H1 (cell line): ENCODE data around the gene SPI1. TPM values are rescaled to one million over a fixed set of nuclear protein-coding genes. Genes with fewer than 3 reads are reported as not detected.

Source experiments
- CTCF ChIA-PET: fragments of 300-600 bp; sonication (Branson Sonifier 250); formaldehyde crosslinking; loops from one replicate; lab custom pipeline; 2021; ENCODE audit not compliant: partially characterized antibody; lab: Charles Lee
- POLR2A ChIA-PET: fragments of 300-600 bp; sonication (Branson Sonifier 250); formaldehyde crosslinking; loops from one replicate; lab custom pipeline; 2021; ENCODE audit warnings: inconsistent platforms; ENCODE audit not compliant: partially characterized antibody; lab: Charles Lee
- DNase-seq, 2 experiments: peaks; one replicate each; pipeline versions ENCODE4 v3.0.0 to v3.0.0-alpha.2; 2010 to 2022; ENCODE audit warnings: low spot score in 2 of 2, low read depth in 1 of 2, mixed read lengths in 1 of 2
- FAIRE-seq: peaks from 2 replicates; lab custom pipeline; 2011; peaks lifted over from hg19 to GRCh38; lab: Jason Lieb, UNC
- H2AFZ ChIP-seq: 2 replicates; pipeline ENCODE4 v1.8.1; 2012; ENCODE audit warnings: low read length, inconsistent platforms
- H2AK5ac ChIP-seq: 2 replicates; pipeline ENCODE4 v1.6.1; 2013; ENCODE audit warnings: low read depth, low read length
- H2BK120ac ChIP-seq: replicated peaks from 2 replicates; pipeline ENCODE3; 2013; ENCODE audit warnings: low read depth, low read length, inconsistent platforms
- H2BK12ac ChIP-seq: 2 replicates; pipeline ENCODE4 v1.6.1; 2013; ENCODE audit warnings: low read depth, low read length
- H2BK15ac ChIP-seq: 2 replicates; pipeline ENCODE4 v1.6.1; 2013; ENCODE audit warnings: low read length
- H2BK20ac ChIP-seq: 2 replicates; pipeline ENCODE4 v1.6.1; 2013; ENCODE audit warnings: low read length
- H2BK5ac ChIP-seq: 2 replicates; pipeline ENCODE4 v1.6.1; 2013; ENCODE audit warnings: low read depth, low read length
- H3K14ac ChIP-seq: 2 replicates; pipeline ENCODE4 v1.6.1; 2013; ENCODE audit warnings: inconsistent platforms; ENCODE audit not compliant: insufficient read length
- H3K18ac ChIP-seq: 2 replicates; pipeline ENCODE4 v1.6.1; 2013; ENCODE audit warnings: low read length; ENCODE audit errors: extremely low read depth
- H3K23ac ChIP-seq: 2 replicates; pipeline ENCODE4 v1.6.1; 2013; ENCODE audit warnings: inconsistent platforms; ENCODE audit not compliant: insufficient read length
- H3K23me2 ChIP-seq: 2 replicates; pipeline ENCODE4 v1.6.1; 2013; ENCODE audit warnings: low read depth, low read length
- H3K27ac ChIP-seq: 2 replicates; pipeline ENCODE4 v1.6.1; 2011; ENCODE audit warnings: low read depth, low read length, inconsistent platforms
- H3K27me3 ChIP-seq, 4 experiments: replicated peaks in 1 of 4; 1 replicate in 1 of 4; 2 replicates in 3 of 4; pipeline versions ENCODE4 v1.6.1 to v1.8.1; 2011 to 2013; ENCODE audit warnings: low read length in 3 of 4, mild to moderate bottlenecking in 3 of 4, inconsistent platforms in 2 of 4, mixed read lengths in 2 of 4, moderate library complexity in 1 of 4; ENCODE audit not compliant: control insufficient read depth in 3 of 4, insufficient read depth in 3 of 4; ENCODE audit errors: extremely low read depth in 1 of 4
- H3K36me3 ChIP-seq, 4 experiments: 2 replicates each; pipeline versions ENCODE4 v1.6.1 to v1.8.1; 2011 to 2013; ENCODE audit warnings: mild to moderate bottlenecking in 4 of 4, low read length in 3 of 4, moderate library complexity in 2 of 4, control low read depth in 1 of 4, inconsistent platforms in 1 of 4; ENCODE audit not compliant: insufficient read depth in 4 of 4, control insufficient read depth in 2 of 4
- H3K4ac ChIP-seq: replicated peaks from 2 replicates; pipeline ENCODE3; 2013; ENCODE audit warnings: low read length, low read depth, mixed read lengths, inconsistent platforms; ENCODE audit not compliant: insufficient read length
- H3K4me1 ChIP-seq, 4 experiments: replicated peaks in 1 of 4; 1 replicate in 1 of 4; 2 replicates in 3 of 4; pipeline versions ENCODE4 v1.6.1 to v1.8.1; 2011 to 2013; ENCODE audit warnings: low read length in 3 of 4, inconsistent platforms in 2 of 4, mixed read lengths in 1 of 4; ENCODE audit not compliant: insufficient read depth in 4 of 4, control insufficient read depth in 3 of 4
- H3K4me2 ChIP-seq, 2 experiments: 2 replicates each; pipeline versions ENCODE4 v1.6.1 to v1.8.1; 2011 to 2013; ENCODE audit warnings: low read depth in 2 of 2, low read length in 2 of 2, control low read depth in 1 of 2, inconsistent platforms in 1 of 2, mild to moderate bottlenecking in 1 of 2; ENCODE audit not compliant: insufficient read depth in 1 of 2
- H3K4me3 ChIP-seq, 4 experiments: fragments of 200-600, 300-600 bp in 1 of 4; sonication (generic), shearing (Covaris generic), sonication (Bioruptor Twin) in 1 of 4; 2 replicates each; pipeline versions ENCODE4 v1.5.1 to v1.8.1; 2011 to 2016; ENCODE audit warnings: low read length in 4 of 4, low read depth in 3 of 4, control low read depth in 2 of 4, inconsistent platforms in 2 of 4, mild to moderate bottlenecking in 2 of 4, mixed read lengths in 1 of 4, moderate library complexity in 1 of 4; ENCODE audit not compliant: insufficient read depth in 2 of 4; ENCODE audit errors: extremely low read depth in 1 of 4
- H3K56ac ChIP-seq: replicated peaks from 2 replicates; pipeline ENCODE3; 2013; ENCODE audit warnings: low read depth, mild to moderate bottlenecking, mixed read lengths, low read length, inconsistent platforms; ENCODE audit not compliant: insufficient read length
- H3K79me1 ChIP-seq: 2 replicates; pipeline ENCODE4 v1.6.1; 2013; ENCODE audit warnings: low read depth, low read length, control low read depth
- H3K79me2 ChIP-seq, 2 experiments: 2 replicates each; pipeline versions ENCODE4 v1.6.1 to v1.8.1; 2012 to 2013; ENCODE audit warnings: low read length in 2 of 2, mild to moderate bottlenecking in 2 of 2, inconsistent platforms in 1 of 2; ENCODE audit not compliant: insufficient read depth in 2 of 2, control insufficient read depth in 1 of 2
- H3K9ac ChIP-seq, 4 experiments: replicated peaks in 1 of 4; 1 replicate in 1 of 4; 2 replicates in 3 of 4; pipeline versions ENCODE4 v1.6.1 to v1.8.1; 2011 to 2013; ENCODE audit warnings: low read depth in 3 of 4, low read length in 3 of 4, control low read depth in 2 of 4, mild to moderate bottlenecking in 2 of 4, moderate library complexity in 2 of 4, inconsistent platforms in 1 of 4; ENCODE audit errors: extremely low read depth in 1 of 4
- H3K9me3 ChIP-seq, 2 experiments: 2 replicates each; pipeline versions ENCODE4 v1.6.1 to v1.8.1; 2012 to 2013; ENCODE audit warnings: mild to moderate bottlenecking in 2 of 2, moderate library complexity in 2 of 2, control low read depth in 1 of 2, inconsistent platforms in 1 of 2, low read depth in 1 of 2, low read length in 1 of 2, mixed read lengths in 1 of 2; ENCODE audit not compliant: insufficient read depth in 2 of 2
- H4K20me1 ChIP-seq, 2 experiments: replicated peaks in 1 of 2; 2 replicates each; pipeline versions ENCODE3 to v1.8.1; 2011 to 2013; ENCODE audit warnings: inconsistent platforms in 2 of 2, low read length in 2 of 2, mild to moderate bottlenecking in 1 of 2; ENCODE audit not compliant: insufficient read depth in 2 of 2, control insufficient read depth in 1 of 2
- H4K5ac ChIP-seq: 2 replicates; pipeline ENCODE4 v1.6.1; 2013; ENCODE audit warnings: low read length, low read depth, mixed read lengths, inconsistent platforms; ENCODE audit not compliant: insufficient read length
- H4K8ac ChIP-seq: 2 replicates; pipeline ENCODE4 v1.8.0; 2013; ENCODE audit warnings: mild to moderate bottlenecking, moderate library complexity, low read length, inconsistent platforms; ENCODE audit not compliant: insufficient read depth; ENCODE audit errors: extremely low read depth
- H4K91ac ChIP-seq: replicated peaks from 2 replicates; pipeline ENCODE3; 2013; ENCODE audit warnings: low read length, mixed read lengths, inconsistent platforms; ENCODE audit not compliant: insufficient read length
- ATF3 ChIP-seq: IDR thresholded peaks from 2 replicates; pipeline ENCODE4 v1.6.1; 2011; ENCODE audit warnings: low read depth, mild to moderate bottlenecking, low read length; ENCODE audit not compliant: insufficient read depth
- BRCA1 ChIP-seq: IDR thresholded peaks from 2 replicates; pipeline ENCODE4 v1.6.1; 2012; ENCODE audit warnings: low read depth, low read length, improper control_type of control experiment
- CBX8 ChIP-seq: fragments of 300-800, 300-1000 bp; sonication (generic); IDR thresholded peaks from 2 replicates; pipeline ENCODE4 v1.7.1; 2016; ENCODE audit warnings: low read depth, low read length, borderline replicate concordance
- CEBPB ChIP-seq: IDR thresholded peaks from 2 replicates; pipeline ENCODE4 v1.6.1; 2012; ENCODE audit warnings: low read depth, low read length
- GABPA ChIP-seq: IDR thresholded peaks from 2 replicates; pipeline ENCODE4 v1.6.1; 2011; ENCODE audit warnings: mild to moderate bottlenecking, low read length, moderate library complexity, borderline replicate concordance; ENCODE audit not compliant: insufficient read depth
- JUND ChIP-seq: IDR thresholded peaks from 2 replicates; pipeline ENCODE4 v1.6.1; 2011; ENCODE audit warnings: mild to moderate bottlenecking, improper control_type of control experiment, low read length
- KDM4A ChIP-seq: IDR thresholded peaks from one replicate; pipeline ENCODE4 v1.7.1; 2012; ENCODE audit warnings: low read depth, mild to moderate bottlenecking, moderate library complexity, low read length, inconsistent platforms; ENCODE audit not compliant: severe bottlenecking
- POLR2AphosphoS5 ChIP-seq: IDR thresholded peaks from 2 replicates; pipeline ENCODE4 v1.6.1; 2011; ENCODE audit warnings: low read depth, low read length
- SAP30 ChIP-seq: fragments of 300-600 bp; sonication (generic); IDR thresholded peaks from 2 replicates; pipeline ENCODE4 v1.7.1; 2012; ENCODE audit warnings: low read length, moderate library complexity, mild to moderate bottlenecking, inconsistent platforms; ENCODE audit not compliant: insufficient read depth, insufficient replicate concordance
- SIX5 ChIP-seq: IDR thresholded peaks from 2 replicates; pipeline ENCODE4 v1.6.1; 2011; ENCODE audit warnings: mild to moderate bottlenecking, low read depth, low read length
- SP2 ChIP-seq: IDR thresholded peaks from 2 replicates; pipeline ENCODE4 v1.6.1; 2012; ENCODE audit warnings: mild to moderate bottlenecking, low read length, inconsistent platforms
- SRF ChIP-seq: IDR thresholded peaks from 2 replicates; pipeline ENCODE4 v1.6.1; 2011; ENCODE audit warnings: mild to moderate bottlenecking, low read depth, low read length, moderate library complexity
- SUZ12 ChIP-seq: fragments of 200-600 bp; sonication (generic); IDR thresholded peaks from 2 replicates; pipeline ENCODE4 v1.6.1; 2012; ENCODE audit warnings: mild to moderate bottlenecking, inconsistent platforms, low read length, moderate library complexity, mixed read lengths
- TAF7 ChIP-seq: optimal IDR thresholded peaks from 2 replicates; pipeline ENCODE3; 2011; ENCODE audit warnings: low read depth, mild to moderate bottlenecking, inconsistent platforms, low read length, moderate library complexity, borderline replicate concordance
- WGBS, 2 experiments: shearing (Covaris generic) in 1 of 2; methylation state at CpG; one replicate each; pipeline versions ENCODE4 v1.1.6 to v1.1.7; 2013 to 2015; ENCODE audit warnings: low lambda C conversion rate in 2 of 2, mixed read lengths in 2 of 2, inconsistent platforms in 1 of 2, low coverage in 1 of 2, missing lambda C conversion rate in 1 of 2; ENCODE audit not compliant: insufficient replicate concordance in 2 of 2, insufficient coverage in 1 of 2, insufficient read length in 1 of 2; ENCODE audit errors: extremely low coverage in 1 of 2, missing lambda C conversion rate in 1 of 2; 5-methylcytosine and 5-hydroxymethylcytosine counted together
- polyA plus RNA-seq, 7 experiments: library from polyadenylated mRNA; depleted of rRNA in 3 of 7; stranded (reverse) in 5 of 7; unstranded in 2 of 7; fragments of >200 nt in 5 of 7; fragments of 200-250 nt in 2 of 7; gene quantifications; 1 replicate in 5 of 7; 2 replicates in 1 of 7; 4 replicates in 1 of 7; pipeline versions ENCODE4 v1.2.1 to v1.2.3, GENCODE V29; 2011 to 2013; ENCODE audit warnings: missing spikeins in 2 of 7, mixed read lengths in 2 of 7
- total RNA-seq: library from RNA; stranded (reverse); fragmentation: NEBNext Ultra II Directional; extraction: Animal tissue kit (Norgen Biotek cat#: 25700); gene quantifications from 2 replicates; pipeline ENCODE4 v1.2.1, GENCODE V29; 2021

Gene SPI1
- total and polyA plus RNA-seq, 2 of the 8 experiments (the other 6 are each of a cell fraction or from before 2014, with no cell fraction given), result 0.12 TPM; not detected in 1

GRCh38 chr11:47354913-47355282 is 23.4 kb downstream of the SPI1 start:
- Histone ChIP-seq H2BK15ac (no peak overlapping the region), H2BK120ac (no peak overlapping the region), H3K9ac (no peak overlapping the region; a peak in 1 of 7 replicates), H3K27me3 (no peaks in the 10 kb centered on the region), H3K4me2 (peak overlapping the region; percentile 44 to 60), H2BK12ac (no peak overlapping the region), H3K79me2 (no peaks in the 10 kb centered on the region), H4K20me1 (peaks cover 0 to 12% of the 10 kb centered on the region in 2 experiments), H3K4me3 (peak overlapping the region; percentile 5 to 59 (median 18); a peak in 6 of 8 replicates), H2AFZ (0 out of 2 replicates have a peak overlapping the region, but pooled peaks have one; percentile 3), H3K56ac (no peak overlapping the region), H3K27ac (no peak overlapping the region), H2BK5ac (no peak overlapping the region), H2BK20ac (no peak overlapping the region), H3K36me3 (no peaks in the 10 kb centered on the region; a peak in 1 of 8 replicates), H4K91ac (no peak overlapping the region), H3K4me1 (peaks cover 0 to 12% (median 5%) of the 10 kb centered on the region in 4 experiments; a peak in 6 of 7 replicates), H4K5ac (no peak overlapping the region), H4K8ac (no peak overlapping the region), H3K18ac (no peak overlapping the region), H2AK5ac (no peak overlapping the region), H3K23me2 (peaks cover 16% of the 10 kb centered on the region), H3K23ac (no peak overlapping the region), H3K79me1 (0 out of 2 replicates have a peak, but pooled peaks cover 2% of the 10 kb centered on the region), H3K4ac (no peak overlapping the region), H3K9me3 (peaks cover 0 to 5% of the 10 kb centered on the region in 2 experiments; a peak in 1 of 4 replicates), H3K14ac (no peak overlapping the region)
- WGBS, 2 experiments, result no CpG with 5 or more reads among the region's 32 CpGs
- DNase-seq (no peak), FAIRE-seq (no peak)
- POLR2A ChIA-PET, result interaction anchor here (0.7 to 1.6 kb wide), 7 partner anchors 22 to 99 kb away, joined by 3 read pairs; no protein-coding TSS in a partner anchor
- CTCF ChIA-PET, result interaction anchor here (0.6 to 2.6 kb wide), 52 partner anchors 8 to 226 kb away, joined by 3 to 32 read pairs (median 4); partner anchors contain the start of genes ACP2 and NR1H3
- TF ChIP-seq BRCA1 (no peak), KDM4A (no peak), TAF7 (no peak), CBX8 (no peak), SRF (no peak), POLR2AphosphoS5 (no peak), SUZ12 (no peak), CEBPB (no peak), SP2 (no peak), ATF3 (no peak), JUND (no peak), SAP30 (no peak), SIX5 (no peak), GABPA (no peak)
